Esophagus muscularis mucosa (tissue), 4 donors: Measurements from ENCODE around the gene CCDC78. TPM values are rescaled to one million over a fixed set of nuclear protein-coding genes. Genes with fewer than 3 reads are reported as not detected.
"Not testable (repeated sequence)": the region's sequence is repeated elsewhere in the genome, so short reads cannot be mapped to it uniquely, and the experiment has no call there.

Source experiments
- DNase-seq: peaks from one replicate; pipeline ENCODE4 v3.0.0-alpha.2; 2017; ENCODE audit errors: extremely low spot score
- H3K27ac ChIP-seq, 4 donors: fragments of 200-600 bp; sonication (generic); replicated peaks in 1 of 4; 1 replicate in 3 of 4; 2 replicates in 1 of 4; pipeline ENCODE4 v1.5.1; 2016 to 2019; ENCODE audit warnings: mild to moderate bottlenecking in 1 of 4
- H3K27me3 ChIP-seq, 4 donors: fragments of 200-600 bp; sonication (generic); one replicate each; pipeline versions ENCODE4 v1.5.1 to v1.6.0; 2016 to 2019
- H3K36me3 ChIP-seq, 4 donors: fragments of 200-600 bp; sonication (generic); one replicate each; pipeline ENCODE4 v1.5.1; 2016 to 2019
- H3K4me1 ChIP-seq, 4 donors: fragments of 200-600 bp; sonication (generic); one replicate each; pipeline ENCODE4 v1.5.1; 2016 to 2019
- H3K4me3 ChIP-seq, 4 donors: fragments of 200-600 bp; sonication (generic); 1 replicate in 2 of 4; 2 replicates in 2 of 4; pipeline ENCODE4 v1.5.1; 2016 to 2019; ENCODE audit warnings: mild to moderate bottlenecking in 4 of 4, moderate library complexity in 1 of 4
- H3K9me3 ChIP-seq, 4 donors: fragments of 200-600 bp; sonication (generic); 1 replicate in 3 of 4; 2 replicates in 1 of 4; pipeline ENCODE4 v1.5.1; 2016 to 2019
- EP300 ChIP-seq: sonication (generic); formaldehyde crosslinking; IDR thresholded peaks from one replicate; pipeline ENCODE4 v1.6.1; 2017; ENCODE audit warnings: antibody characterized with exemption
- POLR2A ChIP-seq: fragments of 450-650 bp; IDR thresholded peaks from one replicate; pipeline ENCODE4 v1.6.1; 2017; ENCODE audit warnings: antibody characterized with exemption, moderate library complexity, mild to moderate bottlenecking, low read depth
- POLR2AphosphoS5 ChIP-seq, 2 donors: sonication (generic); formaldehyde crosslinking; IDR thresholded peaks; one replicate each; pipeline ENCODE4 v1.6.1; 2017; ENCODE audit warnings: antibody characterized with exemption in 2 of 2
- WGBS: methylation state at CpG from one replicate; pipeline ENCODE4 v1.1.5; 2018; 5-methylcytosine and 5-hydroxymethylcytosine counted together
- intact Hi-C: fragments of 100-400 bp; cut with DNase I; formaldehyde crosslinking; loops from one replicate; pipeline ENCODE4 v1.15.1; 2023
- total RNA-seq, 4 donors: library from RNA; depleted of rRNA; stranded (reverse); fragments of >200 nt; gene quantifications; one replicate each; pipeline versions ENCODE4 v1.1.0 to v1.2.1, GENCODE V29; 2016
- TF ChIP-seq, protein P1 (sequence below), 3 experiments: fragments of 200-600 bp in 2 of 3; fragments of 450-650 bp in 1 of 3; sonication (generic) in 2 of 3; IDR thresholded peaks; one replicate each; pipeline ENCODE4 v1.5.1; 2017 to 2019; ENCODE audit warnings: antibody characterized with exemption in 3 of 3, mild to moderate bottlenecking in 2 of 3, moderate library complexity in 1 of 3

The CCDC78 gene
- total RNA-seq, 4 donors from 2014 or later, result 0.33 to 2.5 (median 0.61) TPM

DNA sequence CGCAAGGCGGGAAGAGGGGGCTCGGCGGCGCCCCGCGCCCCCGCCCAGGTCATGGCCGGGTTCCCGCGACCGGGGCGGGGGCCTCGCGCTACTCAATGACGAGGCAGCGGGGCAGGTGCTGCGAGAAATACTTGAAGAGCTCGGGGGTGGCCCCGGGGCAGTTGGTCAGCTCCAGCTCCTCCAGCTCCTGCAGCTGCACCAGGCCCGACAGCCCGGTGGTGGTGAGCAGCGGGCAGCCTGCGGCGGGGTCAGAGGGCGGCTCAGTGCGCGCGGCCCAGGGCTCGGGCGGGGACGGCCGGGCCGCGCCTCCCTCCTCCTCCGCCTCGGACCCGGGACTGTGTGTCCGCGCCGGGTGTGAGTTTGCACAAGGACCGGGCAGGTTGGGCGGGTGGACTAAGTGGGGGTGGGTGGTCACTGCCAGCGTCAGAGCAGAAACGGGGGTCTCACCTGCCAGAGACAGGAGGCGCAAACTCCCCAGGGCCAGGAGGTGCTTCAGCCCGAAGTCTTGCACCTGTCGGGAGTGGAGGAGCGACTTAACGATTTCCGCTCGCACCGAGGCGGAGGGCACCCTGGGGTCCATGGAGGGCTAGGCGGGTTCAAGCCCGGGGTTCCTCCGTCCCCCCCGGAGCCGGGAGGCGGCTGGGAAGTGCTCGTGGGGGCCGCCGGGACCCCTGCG lies 31.9 kb downstream of the CCDC78 start:
- no peak for TF ChIP-seq EP300
- no peak for TF ChIP-seq POLR2AphosphoS5 (IDR thresholded peaks at IDR 0.05)
- TF ChIP-seq, protein P1, sequence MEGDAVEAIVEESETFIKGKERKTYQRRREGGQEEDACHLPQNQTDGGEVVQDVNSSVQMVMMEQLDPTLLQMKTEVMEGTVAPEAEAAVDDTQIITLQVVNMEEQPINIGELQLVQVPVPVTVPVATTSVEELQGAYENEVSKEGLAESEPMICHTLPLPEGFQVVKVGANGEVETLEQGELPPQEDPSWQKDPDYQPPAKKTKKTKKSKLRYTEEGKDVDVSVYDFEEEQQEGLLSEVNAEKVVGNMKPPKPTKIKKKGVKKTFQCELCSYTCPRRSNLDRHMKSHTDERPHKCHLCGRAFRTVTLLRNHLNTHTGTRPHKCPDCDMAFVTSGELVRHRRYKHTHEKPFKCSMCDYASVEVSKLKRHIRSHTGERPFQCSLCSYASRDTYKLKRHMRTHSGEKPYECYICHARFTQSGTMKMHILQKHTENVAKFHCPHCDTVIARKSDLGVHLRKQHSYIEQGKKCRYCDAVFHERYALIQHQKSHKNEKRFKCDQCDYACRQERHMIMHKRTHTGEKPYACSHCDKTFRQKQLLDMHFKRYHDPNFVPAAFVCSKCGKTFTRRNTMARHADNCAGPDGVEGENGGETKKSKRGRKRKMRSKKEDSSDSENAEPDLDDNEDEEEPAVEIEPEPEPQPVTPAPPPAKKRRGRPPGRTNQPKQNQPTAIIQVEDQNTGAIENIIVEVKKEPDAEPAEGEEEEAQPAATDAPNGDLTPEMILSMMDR (IDR thresholded peaks at IDR 0.05), result no peak
- TF ChIP-seq POLR2A, result no peak
- Histone ChIP-seq H3K36me3 (no peaks in the 10 kb centered on the region), H3K4me3 (peak overlapping the region in 1 of 4 donors; percentile 45), H3K4me1 (peaks cover 22 to 46% (median 37%) of the 10 kb centered on the region in 4 donors), H3K27ac (no peak overlapping the region), H3K9me3 (no peaks in the 10 kb centered on the region), H3K27me3 (peaks cover 9 to 72% (median 39%) of the 10 kb centered on the region in 4 donors)
- 4% methylated on average over 19 of the region's 64 CpGs for WGBS
- intact Hi-C loops, result no loop called here
- no peak for DNase-seq

DNA sequence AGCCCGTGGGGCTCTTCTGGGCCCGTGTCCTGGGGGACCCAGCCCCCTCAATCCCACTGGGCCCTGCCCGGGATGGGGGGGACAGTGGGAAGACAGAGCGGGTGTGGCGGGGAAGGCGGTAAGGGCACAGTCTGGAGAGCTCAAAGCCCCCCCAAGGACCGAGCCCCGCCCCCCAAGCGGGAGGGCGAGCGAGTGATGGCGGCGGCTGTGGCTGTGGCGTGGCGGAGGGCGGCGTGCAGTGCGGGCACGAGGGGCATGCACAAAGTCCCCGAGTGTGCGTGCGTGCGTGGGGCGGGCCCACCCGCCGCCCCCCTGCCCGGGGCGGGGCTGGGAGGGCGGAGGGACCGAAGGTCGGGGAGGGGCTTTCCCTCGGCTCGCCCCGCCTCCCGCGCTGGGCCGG lies 32.5 kb downstream of the CCDC78 start:
- H3K27me3 ChIP-seq, result peaks cover 9 to 67% (median 39%) of the 10 kb centered on the region in 4 donors
- WGBS, result no CpG with 5 or more reads among the region's 37 CpGs
- TF ChIP-seq EP300 (no peak), POLR2A (no peak), POLR2AphosphoS5 (IDR thresholded peaks at IDR 0.05) (no peak)
- TF ChIP-seq, protein P1 (IDR thresholded peaks at IDR 0.05), result no peak

GRCh38 chr16:693364-693763 lies 32.9 kb downstream of the CCDC78 start:
- intact Hi-C loops, result no loop called here
- peaks cover 32 to 55% (median 46%) of the 10 kb centered on the region in 4 donors for H3K4me1 ChIP-seq
- DNase-seq, result no peak
- no peak overlapping the region for H3K4me3 ChIP-seq
- no peaks in the 10 kb centered on the region for H3K9me3 ChIP-seq
- no peaks in the 10 kb centered on the region for H3K36me3 ChIP-seq
- H3K27ac ChIP-seq, result no peak overlapping the region
- WGBS, result no CpG with 5 or more reads among the region's 22 CpGs
- no peak for TF ChIP-seq POLR2A
- TF ChIP-seq EP300, result no peak
- TF ChIP-seq POLR2AphosphoS5 (IDR thresholded peaks at IDR 0.05), result no peak
- TF ChIP-seq, protein P1 (IDR thresholded peaks at IDR 0.05), result no peak
- peaks cover 9 to 63% (median 39%) of the 10 kb centered on the region in 4 donors for H3K27me3 ChIP-seq

More for the DNA sequence above, 32.5 kb downstream of the CCDC78 start:
- Histone ChIP-seq H3K4me3 (peak overlapping the region in 1 of 4 donors; percentile 45), H3K9me3 (no peaks in the 10 kb centered on the region), H3K27ac (no peak overlapping the region), H3K4me1 (peaks cover 28 to 51% (median 42%) of the 10 kb centered on the region in 4 donors), H3K36me3 (no peaks in the 10 kb centered on the region)
- intact Hi-C loops, result no loop called here
- DNase-seq, result no peak

DNA sequence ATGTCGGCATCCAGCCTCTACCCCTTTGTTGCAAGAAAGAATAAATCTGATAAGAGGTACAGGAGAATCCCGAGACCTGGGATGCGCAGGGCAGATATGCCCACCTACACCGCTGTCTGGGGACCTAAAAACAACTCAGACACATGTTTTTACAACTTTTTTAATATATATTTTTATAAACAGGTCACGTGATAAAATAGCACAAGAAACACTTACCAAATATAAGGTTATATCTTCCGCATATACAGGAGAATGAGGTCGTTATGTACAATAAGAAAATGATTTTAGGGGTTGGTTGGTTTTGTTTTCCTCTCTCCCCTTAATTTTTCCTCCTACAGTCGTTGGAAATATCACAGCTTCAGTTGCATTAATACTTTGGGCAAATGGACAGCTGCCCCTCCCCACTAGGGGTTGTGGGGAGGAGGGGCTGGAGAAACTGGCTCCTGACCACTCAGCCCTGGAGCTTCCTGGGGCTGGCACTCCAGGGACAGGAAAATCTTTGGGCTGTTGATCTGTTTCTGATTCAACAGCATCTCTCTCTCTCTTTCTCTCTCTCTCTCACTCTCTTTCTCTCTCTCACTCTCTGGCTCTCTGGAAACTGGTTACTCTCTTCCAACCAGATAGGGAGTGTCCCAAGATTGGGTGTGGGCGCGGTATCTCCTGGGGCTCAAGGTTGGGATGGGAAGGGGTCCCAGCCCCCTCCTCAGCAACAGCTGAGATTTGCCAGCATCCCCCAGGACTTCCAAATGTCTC lies 33.7 kb downstream of the CCDC78 start:
- DNase-seq, result no peak
- H3K4me3 ChIP-seq, result no peak overlapping the region
- H3K36me3 ChIP-seq, result peaks cover 0 to 6% (median 3%) of the 10 kb centered on the region in 4 donors
- H3K4me1 ChIP-seq, result peaks cover 34 to 64% (median 49%) of the 10 kb centered on the region in 4 donors
- H3K27me3 ChIP-seq, result peaks cover 9 to 54% (median 39%) of the 10 kb centered on the region in 4 donors
- no peaks in the 10 kb centered on the region for H3K9me3 ChIP-seq
- H3K27ac ChIP-seq, result no peak overlapping the region
- TF ChIP-seq, protein P1 (IDR thresholded peaks at IDR 0.05), result no peak
- TF ChIP-seq POLR2AphosphoS5 (IDR thresholded peaks at IDR 0.05) (no peak), POLR2A (no peak), EP300 (no peak)
- WGBS, result 67% methylated on average over 10 of the region's 10 CpGs
- intact Hi-C loops, result no loop called here

- intact Hi-C loops, DNase-seq, H3K27ac ChIP-seq, H3K9me3 ChIP-seq, H3K4me3 ChIP-seq: not testable (repeated sequence)
- Histone ChIP-seq H3K36me3 (peaks cover 6 to 18% (median 15%) of the 10 kb centered on the region in 4 donors), H3K4me1 (peaks cover 34 to 76% (median 51%) of the 10 kb centered on the region in 4 donors), H3K27me3 (peaks cover 9 to 42% (median 33%) of the 10 kb centered on the region in 4 donors)
- 87% methylated on average over 16 of the region's 16 CpGs for WGBS
Measured at GRCh38 chr16:691242-691641, 35.0 kb downstream of the CCDC78 start.
